T-helper 2 cell treated with Interferon-gamma antibody and Interleukin-4, amounts not matched to agents 100 ng/mL and 5 ng/mL, for 36 hours (primary cell): Measurements from ENCODE around the gene KCNJ6. TPM values are rescaled to one million over a fixed set of nuclear protein-coding genes. Genes with fewer than 3 reads are reported as not detected.
"Not testable (repeated sequence)": the region's sequence is repeated elsewhere in the genome, so short reads cannot be mapped to it uniquely, and the experiment has no call there.

Source experiments
- intact Hi-C: fragments of 100-400 bp; cut with micrococcal nuclease; formaldehyde crosslinking; loops from one replicate; pipeline ENCODE4 v1.15.1; 2023
- total RNA-seq: library from RNA; stranded (reverse); gene quantifications from 2 replicates; pipeline ENCODE4 v1.2.3, GENCODE V29; 2022

Gene KCNJ6
- total RNA-seq, 1 donor from 2014 or later, result not detected

- intact Hi-C loops, result no loop called here
Measured at GRCh38 chr21:37684547-37684946, 231.7 kb downstream of the KCNJ6 start.

- intact Hi-C loops, result no loop called here
Measured at GRCh38 chr21:37684115-37684493, 232.2 kb downstream of the KCNJ6 start.

GRCh38 chr21:37683396-37684114 lies 232.7 kb downstream of the KCNJ6 start:
- intact Hi-C loops, result no loop called here

- intact Hi-C loops, result no loop called here
Measured at GRCh38 chr21:37682966-37683365, 233.3 kb downstream of the KCNJ6 start.

- intact Hi-C loops, result no loop called here
Measured at GRCh38 chr21:37677006-37677405, 239.3 kb downstream of the KCNJ6 start.

- intact Hi-C loops, result no loop called here
Measured at GRCh38 chr21:37675202-37675801, 241.0 kb downstream of the KCNJ6 start.

GRCh38 chr21:37673801-37674575 lies 242.3 kb downstream of the KCNJ6 start:
- intact Hi-C loops, result no loop called here

- intact Hi-C loops, result no loop called here
Measured at GRCh38 chr21:37671381-37671780, 244.9 kb downstream of the KCNJ6 start.

GRCh38 chr21:37670883-37671282 lies 245.4 kb downstream of the KCNJ6 start:
- intact Hi-C loops, result no loop called here

- intact Hi-C loops, result no loop called here
Measured at GRCh38 chr21:37669249-37669648, 247.0 kb downstream of the KCNJ6 start.

GRCh38 chr21:37668462-37669239 lies 247.6 kb downstream of the KCNJ6 start:
- intact Hi-C loops, result no loop called here

- intact Hi-C loops, result no loop called here
Measured at GRCh38 chr21:37667380-37667779, 248.9 kb downstream of the KCNJ6 start.

GRCh38 chr21:37665230-37666024 lies 250.8 kb downstream of the KCNJ6 start:
- intact Hi-C loops, result no loop called here

GRCh38 chr21:37662227-37662626 lies 254.0 kb downstream of the KCNJ6 start:
- intact Hi-C loops, result not testable (repeated sequence)

GRCh38 chr21:37660709-37661108 lies 255.5 kb downstream of the KCNJ6 start:
- intact Hi-C loops, result no loop called here

GRCh38 chr21:37659874-37660273 lies 256.4 kb downstream of the KCNJ6 start:
- intact Hi-C loops, result no loop called here

- intact Hi-C loops, result no loop called here
Measured at GRCh38 chr21:37658817-37659458, 257.3 kb downstream of the KCNJ6 start.

- intact Hi-C loops, result no loop called here
Measured at GRCh38 chr21:37658121-37658816, 258.0 kb downstream of the KCNJ6 start.

GRCh38 chr21:37656899-37657298 lies 259.4 kb downstream of the KCNJ6 start:
- intact Hi-C loops, result no loop called here
